Raji (cell line): ENCODE data around the gene DNAL4.

Experiments used
- POLR2A ChIP-seq: IDR thresholded peaks from 2 replicates; pipeline ENCODE4 v1.6.1; 2011; ENCODE audit warnings: low read depth, low read length, control low read depth; ENCODE audit not compliant: insufficient read depth

The DNAL4 gene

GRCh38 chr22:38777087-38777671 is 16.8 kb downstream of the DNAL4 start:
- no peak for TF ChIP-seq POLR2A

DNA sequence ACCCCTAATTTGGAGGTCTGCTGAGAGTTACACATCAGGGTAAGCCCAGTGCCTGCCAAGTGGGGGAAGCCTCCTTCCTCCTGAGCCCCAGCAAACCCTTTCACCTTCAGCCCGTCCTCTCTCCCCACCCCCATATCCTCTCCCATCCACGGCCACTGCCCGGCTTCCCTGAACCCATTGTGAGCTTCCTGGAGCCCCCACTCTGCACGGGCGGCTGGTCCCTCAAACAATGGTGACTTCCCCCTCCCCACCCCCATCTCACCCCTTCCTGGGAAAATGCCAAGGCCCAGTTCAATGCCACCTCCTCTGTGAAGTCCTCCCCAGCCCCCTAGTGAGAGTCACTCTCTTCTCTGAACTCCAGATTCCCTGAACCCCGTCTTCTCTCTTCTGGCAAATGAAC is 17.9 kb downstream of the DNAL4 start:
- TF ChIP-seq POLR2A = no peak

GRCh38 chr22:38775656-38776055 is 18.3 kb downstream of the DNAL4 start:
- TF ChIP-seq POLR2A = no peak

GRCh38 chr22:38774496-38775166 is 19.3 kb downstream of the DNAL4 start:
- TF ChIP-seq POLR2A = no peak

DNA sequence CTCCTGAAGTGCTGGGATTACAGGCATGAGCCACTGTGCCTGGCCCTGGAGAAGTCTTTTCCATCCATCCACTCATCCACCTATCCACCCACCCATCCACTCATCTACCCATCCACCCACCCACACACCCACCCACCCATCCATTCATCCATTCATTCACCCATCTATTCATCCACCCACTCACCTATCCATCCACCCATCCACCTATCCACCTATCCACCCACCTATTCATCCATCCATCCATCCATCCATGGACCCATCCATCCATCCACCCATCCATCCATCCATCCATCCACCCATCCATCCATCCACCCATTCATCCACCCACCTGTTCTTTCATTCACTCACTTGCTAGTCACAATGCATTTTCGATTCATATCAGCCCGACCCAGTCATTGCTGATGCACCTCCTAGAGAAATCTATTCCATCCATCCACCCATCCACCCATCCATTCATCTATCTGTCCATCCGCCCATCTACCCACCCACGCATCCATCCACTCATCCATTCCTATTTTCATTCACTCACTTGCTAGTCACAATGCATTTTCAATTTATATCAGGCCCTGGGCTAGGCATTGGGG is 20.5 kb downstream of the DNAL4 start:
- TF ChIP-seq POLR2A = no peak

DNA sequence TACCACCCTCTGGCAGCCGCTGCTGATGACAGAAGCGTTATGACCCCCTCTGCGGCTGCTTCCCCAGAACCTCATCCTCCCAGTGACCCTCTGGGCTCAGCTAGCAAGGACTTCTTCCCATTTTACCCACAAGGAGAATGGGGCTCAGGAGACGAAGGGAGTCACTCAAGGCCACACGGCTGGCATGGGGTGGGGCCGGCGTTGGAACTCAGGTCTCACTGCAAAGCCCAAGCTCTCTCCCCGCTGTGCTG is 21.4 kb downstream of the DNAL4 start:
- TF ChIP-seq POLR2A = no peak

DNA sequence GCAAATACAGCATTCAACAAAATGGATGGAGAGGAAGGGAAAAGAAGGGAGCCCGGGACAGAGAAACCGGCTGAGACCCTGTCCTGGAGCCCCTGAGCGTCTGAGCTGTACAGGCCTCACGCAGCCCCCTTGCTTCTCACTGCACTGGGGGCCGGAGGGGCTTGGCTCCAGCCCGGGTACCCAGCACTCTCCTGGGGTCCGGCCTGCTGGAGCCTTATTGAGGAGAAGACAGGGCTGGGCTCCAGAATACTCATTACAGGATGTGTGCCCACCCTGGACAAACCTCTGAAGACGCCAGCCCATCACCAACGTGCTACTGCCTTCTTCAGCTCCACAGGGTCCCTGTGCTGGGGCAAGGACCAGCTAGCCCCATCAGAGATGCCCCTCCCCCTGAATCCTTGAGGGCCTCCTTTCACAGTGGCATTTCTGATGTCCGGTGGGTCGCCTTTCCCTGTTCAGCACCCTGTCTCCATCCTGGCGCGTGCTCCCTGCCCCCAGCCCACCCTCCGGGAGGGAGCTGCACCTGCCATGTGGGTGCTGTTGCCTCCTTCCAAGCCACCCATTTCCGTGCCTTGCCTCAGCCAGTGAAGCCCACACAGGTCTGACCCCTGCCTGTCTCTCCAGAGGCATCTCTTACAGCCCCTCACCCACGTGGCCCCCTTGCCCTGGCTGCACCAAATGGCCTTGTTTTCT is 23.5 kb downstream of the DNAL4 start:
- TF ChIP-seq POLR2A = no peak

- TF ChIP-seq POLR2A = no peak
Observed at GRCh38 chr22:38768036-38768435, 25.9 kb downstream of the DNAL4 start.

DNA sequence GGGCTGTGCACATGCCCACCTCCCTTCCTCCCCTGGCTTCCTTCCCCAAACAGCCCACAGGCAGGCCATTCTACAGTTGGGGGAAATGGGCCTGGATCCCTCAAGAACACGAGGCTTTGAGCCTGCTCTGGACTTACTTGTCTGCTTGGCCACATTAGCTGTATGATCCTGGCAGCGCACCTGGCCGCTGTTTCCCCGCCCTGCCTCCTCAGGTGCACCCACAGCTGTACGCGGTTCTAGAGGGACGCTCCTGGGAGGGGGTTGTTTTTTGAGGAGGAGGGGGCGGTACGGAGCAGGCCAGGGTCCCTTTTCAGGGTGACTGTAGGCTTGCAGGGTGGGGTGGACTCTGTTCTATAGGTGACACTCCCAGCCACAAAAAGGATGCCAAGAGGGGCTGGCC is 26.6 kb downstream of the DNAL4 start:
- TF ChIP-seq POLR2A = no peak

GRCh38 chr22:38766076-38766777 is 27.7 kb downstream of the DNAL4 start:
- no peak for TF ChIP-seq POLR2A

DNA sequence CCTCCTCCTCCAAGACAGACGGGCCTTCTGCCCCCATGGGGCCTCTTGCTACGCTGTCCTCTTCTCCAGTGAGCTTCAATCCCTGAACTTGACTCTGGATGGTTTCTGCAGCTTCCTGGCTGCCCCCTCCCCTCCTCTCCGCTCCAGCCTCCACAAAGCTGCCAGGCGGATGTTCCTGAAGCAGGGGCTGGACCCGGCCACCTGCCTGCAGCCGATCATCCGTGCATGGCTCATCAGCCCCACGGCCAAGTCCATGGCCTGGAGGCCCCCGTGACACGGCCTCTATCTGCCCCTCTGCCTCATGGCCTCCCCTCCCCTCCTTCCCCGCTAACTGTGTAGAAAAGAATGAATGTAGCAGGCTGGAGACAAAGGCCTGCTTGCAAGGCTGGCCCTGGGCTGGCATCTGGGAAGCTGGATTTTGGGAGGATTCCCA is 31.4 kb downstream of the DNAL4 start:
- TF ChIP-seq POLR2A = no peak

DNA sequence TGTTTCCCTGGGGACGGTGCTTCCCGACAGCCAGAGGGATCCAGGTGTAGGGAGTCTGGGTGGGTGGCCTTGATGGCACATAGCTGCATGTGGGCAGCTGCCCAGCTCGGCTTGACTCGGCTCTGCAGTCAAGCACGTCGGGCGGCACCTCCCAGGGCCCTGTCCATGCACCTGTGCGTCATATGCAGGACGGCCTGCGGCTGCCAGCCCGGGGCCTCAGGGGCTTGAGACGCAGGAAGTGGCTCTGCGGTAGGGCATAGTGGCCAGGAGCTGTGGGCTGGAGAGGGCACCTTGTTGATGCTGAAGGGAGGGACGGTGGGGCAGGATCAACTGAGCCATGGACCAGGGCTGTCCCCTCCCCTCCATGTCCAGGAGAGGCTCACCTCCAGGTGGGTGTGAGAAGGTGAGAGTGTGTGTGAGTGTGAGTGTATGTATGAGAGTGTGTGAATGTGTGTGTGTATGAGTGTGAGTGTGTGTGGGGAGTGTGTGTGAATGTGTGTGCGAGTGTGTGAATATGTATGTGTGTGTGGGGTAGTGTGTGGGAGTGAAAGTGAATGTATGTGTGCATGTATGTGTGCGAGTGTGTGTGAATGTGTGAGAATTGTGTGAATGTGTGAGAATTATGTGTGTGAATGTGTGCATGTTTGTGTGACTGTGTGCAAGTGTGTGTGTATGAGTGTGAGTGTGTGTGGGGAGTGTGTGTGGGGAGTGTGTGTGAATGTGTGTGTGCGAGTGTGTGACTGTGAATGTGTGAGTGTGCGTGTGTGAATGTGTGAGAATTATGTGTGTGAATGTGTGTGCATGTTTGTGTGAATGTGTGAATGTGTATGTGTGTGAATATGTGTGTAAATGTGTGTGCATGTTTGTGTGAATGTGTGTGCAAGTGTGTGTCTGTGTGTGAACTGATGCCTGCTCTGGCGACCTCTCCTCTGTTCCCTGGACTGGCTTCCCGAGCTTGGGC is 32.5 kb downstream of the DNAL4 start:
- no peak; the same call in 1 of the 2 replicates for TF ChIP-seq POLR2A

DNA sequence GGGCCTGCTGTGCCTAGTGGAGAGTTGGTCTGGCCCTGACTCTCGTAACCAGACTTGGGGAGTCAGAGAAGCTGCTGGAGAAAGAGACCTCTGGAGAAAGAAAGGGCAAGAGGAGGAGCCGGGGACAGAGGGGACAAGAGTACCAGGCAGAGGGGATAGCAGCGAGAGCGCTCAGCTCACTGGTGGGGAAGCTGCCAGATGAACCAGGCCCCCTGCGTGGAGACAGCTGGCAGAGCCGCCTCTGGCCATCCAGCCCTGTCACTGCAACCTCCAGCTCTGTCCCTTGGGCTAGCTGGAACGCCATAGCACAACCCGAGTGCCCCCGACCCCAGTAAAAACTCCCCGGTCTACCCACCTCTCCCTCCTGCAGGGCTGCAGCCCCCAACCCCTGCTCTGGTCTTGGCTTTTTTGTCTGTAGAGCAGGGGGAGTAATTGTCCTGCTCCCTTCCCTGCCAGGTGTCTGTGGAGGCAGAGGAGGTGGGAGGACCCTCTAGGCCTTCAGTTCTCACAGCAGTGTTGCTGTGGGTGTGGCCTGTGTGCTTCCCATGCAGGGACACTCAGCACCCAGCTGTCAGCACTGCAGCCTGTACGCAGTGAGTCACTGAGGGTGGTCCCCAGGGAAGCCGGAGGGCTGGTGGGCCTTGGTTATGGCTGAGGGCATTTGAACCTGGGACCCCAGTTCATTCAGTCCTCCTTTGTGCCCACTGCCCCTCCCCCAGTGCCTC is 33.3 kb downstream of the DNAL4 start:
- no peak for TF ChIP-seq POLR2A

DNA sequence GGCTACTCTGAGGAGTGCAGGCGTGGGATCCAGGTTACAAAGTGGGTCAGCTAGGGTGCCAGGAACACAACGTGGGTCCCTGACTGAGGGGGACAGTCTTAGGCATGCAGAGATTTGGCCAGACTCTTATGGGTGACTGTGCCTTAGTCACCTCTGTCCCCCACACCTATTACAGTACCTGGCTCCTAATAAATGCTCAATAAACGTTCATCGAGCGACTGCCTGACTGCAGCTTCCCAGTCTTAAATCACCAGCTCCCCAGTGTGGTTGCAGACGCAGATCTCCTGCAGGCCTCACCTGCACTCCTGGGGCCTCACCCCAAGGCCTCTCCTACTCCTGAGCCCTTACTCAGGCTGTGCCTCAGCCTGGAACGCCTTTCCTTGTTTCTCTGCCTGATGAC is 34.9 kb downstream of the DNAL4 start:
- no peak for TF ChIP-seq POLR2A
